HG02981 (cell line): ENCODE results near the gene RELL1.

Experiments used
- ATAC-seq: cut with Tn5 transposase; IDR thresholded peaks from one replicate; pipeline ENCODE4 v1.9.1; 2021; ENCODE audit warnings: mild to moderate bottlenecking, moderate library complexity; ENCODE audit not compliant: unreplicated experiment

Gene RELL1

GRCh38 chr4:37641886-37642849 is 44.0 kb downstream of the RELL1 start:
- ATAC-seq, result no peak

- no peak for ATAC-seq
Observed at GRCh38 chr4:37641352-37641751, 44.8 kb downstream of the RELL1 start.

GRCh38 chr4:37639551-37640285 is 46.5 kb downstream of the RELL1 start:
- ATAC-seq, result no peak

GRCh38 chr4:37635155-37635554 is 51.0 kb downstream of the RELL1 start:
- no peak for ATAC-seq

- ATAC-seq, result no peak
Observed at GRCh38 chr4:37634180-37634579, 52.0 kb downstream of the RELL1 start.

- ATAC-seq, result no peak
Observed at GRCh38 chr4:37632836-37633235, 53.3 kb downstream of the RELL1 start.

- ATAC-seq, result no peak
Observed at GRCh38 chr4:37631551-37631950, 54.6 kb downstream of the RELL1 start.

GRCh38 chr4:37629713-37630112 is 56.5 kb downstream of the RELL1 start:
- no peak for ATAC-seq

GRCh38 chr4:37628977-37629609 is 57.1 kb downstream of the RELL1 start:
- ATAC-seq, result no peak

- no peak for ATAC-seq
Observed at GRCh38 chr4:37627263-37627662, 58.9 kb downstream of the RELL1 start.

- no peak for ATAC-seq
Observed at GRCh38 chr4:37625499-37625898, 60.7 kb downstream of the RELL1 start.

- no peak for ATAC-seq
Observed at GRCh38 chr4:37623940-37624339, 62.2 kb downstream of the RELL1 start.

- no peak for ATAC-seq
Observed at GRCh38 chr4:37623125-37623524, 63.1 kb downstream of the RELL1 start.

GRCh38 chr4:37620176-37620575 is 66.0 kb downstream of the RELL1 start:
- ATAC-seq, result no peak

- ATAC-seq, result no peak
Observed at GRCh38 chr4:37615720-37616063, 70.5 kb downstream of the RELL1 start.

GRCh38 chr4:37615059-37615719 is 71.0 kb downstream of the RELL1 start:
- no peak for ATAC-seq

- no peak for ATAC-seq
Observed at GRCh38 chr4:37612811-37613210, 73.4 kb downstream of the RELL1 start.

GRCh38 chr4:37609626-37610025 is 76.5 kb downstream of the RELL1 start:
- no peak for ATAC-seq

GRCh38 chr4:37607018-37607417 is 79.2 kb downstream of the RELL1 start:
- ATAC-seq, result no peak

- ATAC-seq, result no peak
Observed at GRCh38 chr4:37605843-37606565, 80.2 kb downstream of the RELL1 start.
